HepG2 (cell line): ENCODE results near the gene MLXIPL. TPM values are rescaled to one million over a fixed set of nuclear protein-coding genes. Genes with fewer than 3 reads are reported as not detected.

ENCODE experiments used
- ADNP ChIP-seq: sonication (generic); formaldehyde crosslinking; IDR thresholded peaks from 2 replicates; pipeline ENCODE4 v1.4.0; 2020; ENCODE audit warnings: missing genetic modification reagents
- AGO1 ChIP-seq: fragments of 200-400 bp; formaldehyde crosslinking; IDR thresholded peaks from 2 replicates; pipeline ENCODE4 v1.6.1; 2017; ENCODE audit warnings: mild to moderate bottlenecking, low read depth, low read length, moderate library complexity; ENCODE audit not compliant: poor library complexity, severe bottlenecking
- ARNT ChIP-seq: fragments of 450-650 bp; IDR thresholded peaks from 2 replicates; pipeline ENCODE4 v1.6.1; 2017
- ATF5 ChIP-seq: sonication (generic); formaldehyde crosslinking; IDR thresholded peaks from 2 replicates; pipeline ENCODE4 v1.4.0; 2020; ENCODE audit warnings: mild to moderate bottlenecking, low read depth, missing genetic modification reagents
- ELF1 ChIP-seq: sonication (generic); formaldehyde crosslinking; IDR thresholded peaks from 2 replicates; pipeline ENCODE4 v1.4.0; 2020; ENCODE audit warnings: missing genetic modification reagents
- ESRRA ChIP-seq: sonication (generic); formaldehyde crosslinking; IDR thresholded peaks from 2 replicates; pipeline ENCODE4 v1.5.1; 2020; ENCODE audit warnings: mild to moderate bottlenecking, low read depth, missing genetic modification reagents
- GPN1 ChIP-seq: sonication (generic); formaldehyde crosslinking; IDR thresholded peaks from 2 replicates; pipeline ENCODE4 v1.5.1; 2020; ENCODE audit warnings: missing genetic modification reagents, borderline replicate concordance
- HOXD1 ChIP-seq: sonication (generic); formaldehyde crosslinking; IDR thresholded peaks from 2 replicates; pipeline ENCODE4 v1.5.0; 2020; ENCODE audit warnings: missing genetic modification reagents
- IKZF1 ChIP-seq: fragments of 450-650 bp; IDR thresholded peaks from 2 replicates; pipeline ENCODE4 v1.7.1; 2016
- MXI1 ChIP-seq: IDR thresholded peaks from 3 replicates; pipeline ENCODE4 v1.6.1; 2012; ENCODE audit warnings: low read depth, low read length, inconsistent platforms, borderline replicate concordance
- NFYB ChIP-seq: sonication (generic); formaldehyde crosslinking; IDR thresholded peaks from 2 replicates; pipeline ENCODE4 v1.4.0; 2020; ENCODE audit warnings: missing genetic modification reagents
- ONECUT2 ChIP-seq: sonication (generic); formaldehyde crosslinking; IDR thresholded peaks from 2 replicates; pipeline ENCODE4 v1.4.0; 2020; ENCODE audit warnings: missing genetic modification reagents
- SMARCC2 ChIP-seq: fragments of 450-650 bp; IDR thresholded peaks from 2 replicates; pipeline ENCODE4 v1.6.1; 2017; ENCODE audit warnings: antibody characterized with exemption, mild to moderate bottlenecking
- SOX6 ChIP-seq, 2 experiments: fragments of 450-650 bp in 1 of 2; sonication (generic) in 1 of 2; formaldehyde crosslinking in 1 of 2; IDR thresholded peaks; 2 replicates each; pipeline versions ENCODE4 v1.4.0 to v1.6.1; 2017 to 2020; ENCODE audit warnings: antibody characterized with exemption in 1 of 2, mild to moderate bottlenecking in 1 of 2, missing genetic modification reagents in 1 of 2
- STAT6 ChIP-seq: sonication (generic); formaldehyde crosslinking; IDR thresholded peaks from 2 replicates; pipeline ENCODE4 v1.4.0; 2020; ENCODE audit warnings: missing genetic modification reagents, mild to moderate bottlenecking, borderline replicate concordance
- SYNCRIP ChIP-seq: fragments of 200-400 bp; formaldehyde crosslinking; IDR thresholded peaks from 2 replicates; pipeline ENCODE4 v1.6.1; 2018; ENCODE audit warnings: mild to moderate bottlenecking, low read depth, low read length; ENCODE audit not compliant: insufficient read depth
- ZFP36L2 ChIP-seq: sonication (generic); formaldehyde crosslinking; IDR thresholded peaks from 2 replicates; pipeline ENCODE4 v1.4.0; 2020; ENCODE audit warnings: missing genetic modification reagents
- ZFP82 ChIP-seq: sonication (generic); formaldehyde crosslinking; IDR thresholded peaks from 2 replicates; pipeline ENCODE4 v1.5.1; 2020; ENCODE audit warnings: mild to moderate bottlenecking, missing genetic modification reagents, borderline replicate concordance
- ZFP91 ChIP-seq: sonication (generic); formaldehyde crosslinking; IDR thresholded peaks from 2 replicates; pipeline ENCODE4 v1.9.0; 2022; ENCODE audit warnings: missing genetic modification reagents, mild to moderate bottlenecking, borderline replicate concordance
- ZFYVE20 ChIP-seq: sonication (generic); formaldehyde crosslinking; IDR thresholded peaks from 2 replicates; pipeline ENCODE4 v1.8.0; 2023; ENCODE audit warnings: low read depth, mild to moderate bottlenecking, moderate library complexity, missing genetic modification reagents, borderline replicate concordance
- ZNF777 ChIP-seq: sonication (generic); formaldehyde crosslinking; IDR thresholded peaks from 2 replicates; pipeline ENCODE4 v1.4.0; 2020; ENCODE audit warnings: missing genetic modification reagents
- ZNF790 ChIP-seq: sonication (generic); formaldehyde crosslinking; IDR thresholded peaks from 2 replicates; pipeline ENCODE4 v1.8.0; 2022; ENCODE audit warnings: missing genetic modification reagents, mild to moderate bottlenecking, borderline replicate concordance
- polyA plus RNA-seq, 8 experiments: library from polyadenylated mRNA; depleted of rRNA in 3 of 8; stranded (reverse) in 7 of 8; unstranded in 1 of 8; fragments of >200 nt; fragmentation: Illumina TruSeq in 4 of 8; extraction: Trizol in 4 of 8; gene quantifications; 2 replicates each; pipeline versions ENCODE4 v1.2.1 to v1.2.3, GENCODE V29; 2011 to 2016; ENCODE audit warnings: low read depth in 4 of 8, missing spikeins in 1 of 8, mixed read lengths in 1 of 8; ENCODE audit not compliant: insufficient read depth in 1 of 8
- total RNA-seq, 5 experiments: library from RNA; depleted of rRNA; stranded (reverse); fragments of >200 nt; fragmentation: Illumina TruSeq; extraction: Trizol; gene quantifications; 2 replicates each; pipeline ENCODE4 v1.2.3, GENCODE V29; 2016; ENCODE audit warnings: low read depth in 1 of 5

The MLXIPL gene
- total and polyA plus RNA-seq, 2 of the 13 experiments (the other 11 are each of a cell fraction or from before 2014, with no cell fraction given): 51.6 to 60.1 TPM

GRCh38 chr7:73556208-73557107 is 67.9 kb downstream of the MLXIPL start (continued):
- TF ChIP-seq ZFP91 (CRISPR knock-in tag): 0 out of 2 replicates have a peak, but pooled peaks have one; percentile 35
- no peak for TF ChIP-seq ZFYVE20
- TF ChIP-seq ZNF777 (CRISPR knock-in tag): no peak
- no peak for TF ChIP-seq SYNCRIP
- TF ChIP-seq IKZF1: no peak
- no peak for TF ChIP-seq STAT6 (CRISPR knock-in tag)
- no peak for TF ChIP-seq SOX6 (IDR thresholded peaks at IDR 0.05)
- peak; percentile 35; the same call in 1 of the 2 replicates for TF ChIP-seq SOX6 (CRISPR knock-in tag; IDR thresholded peaks at IDR 0.05)
- TF ChIP-seq ATF5 (CRISPR knock-in tag): 0 out of 2 replicates have a peak, but pooled peaks have one; percentile 2
- no peak for TF ChIP-seq ZNF790 (CRISPR knock-in tag)
- no peak for TF ChIP-seq GPN1 (CRISPR knock-in tag)
- no peak for TF ChIP-seq SMARCC2
- no peak for TF ChIP-seq ESRRA (CRISPR knock-in tag)
- no peak for TF ChIP-seq ZFP36L2 (CRISPR knock-in tag)
- TF ChIP-seq ONECUT2 (CRISPR knock-in tag): no peak
- peak; percentile 52; the same call in 1 of the 2 replicates for TF ChIP-seq ZFP82 (CRISPR knock-in tag)
- TF ChIP-seq ELF1 (CRISPR knock-in tag): no peak
- no peak for TF ChIP-seq NFYB (CRISPR knock-in tag)
- TF ChIP-seq MXI1: no peak
- no peak for TF ChIP-seq HOXD1 (CRISPR knock-in tag)
- no peak for TF ChIP-seq ADNP (CRISPR knock-in tag)
- TF ChIP-seq ARNT: no peak
- no peak for TF ChIP-seq AGO1
